Measurements from ENCODE around the gene CPED1.

CPED1 gene

DNA sequence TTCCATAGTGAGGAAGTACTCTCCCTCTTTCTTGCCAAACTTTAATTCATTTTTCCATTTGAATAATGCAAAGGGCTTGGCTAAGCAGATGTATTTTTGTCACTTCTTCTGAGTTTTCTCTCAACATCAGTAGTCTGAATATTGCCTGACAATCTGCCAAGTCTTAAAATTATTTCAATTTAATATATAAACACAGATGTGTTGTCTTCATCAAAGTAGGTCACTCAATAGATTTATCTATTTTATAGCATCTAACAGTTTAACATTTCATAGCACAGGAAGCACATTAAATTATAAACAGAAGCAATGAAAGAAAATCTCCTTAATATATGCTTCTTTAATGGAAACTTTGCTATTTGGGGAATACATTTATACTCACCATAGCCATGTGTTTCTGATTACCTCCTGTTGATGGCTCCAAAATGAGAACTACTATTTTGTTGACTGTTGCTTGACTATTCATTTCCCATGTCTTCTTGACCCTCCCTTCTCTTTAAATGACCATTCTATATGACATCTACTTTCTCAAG, 4.5 kb downstream of the CPED1 start:
- H3K27ac ChIP-seq = no peak overlapping the region
- no peak for TF ChIP-seq ZFX (IDR thresholded peaks at IDR 0.05)
- TF ChIP-seq, protein P1, sequence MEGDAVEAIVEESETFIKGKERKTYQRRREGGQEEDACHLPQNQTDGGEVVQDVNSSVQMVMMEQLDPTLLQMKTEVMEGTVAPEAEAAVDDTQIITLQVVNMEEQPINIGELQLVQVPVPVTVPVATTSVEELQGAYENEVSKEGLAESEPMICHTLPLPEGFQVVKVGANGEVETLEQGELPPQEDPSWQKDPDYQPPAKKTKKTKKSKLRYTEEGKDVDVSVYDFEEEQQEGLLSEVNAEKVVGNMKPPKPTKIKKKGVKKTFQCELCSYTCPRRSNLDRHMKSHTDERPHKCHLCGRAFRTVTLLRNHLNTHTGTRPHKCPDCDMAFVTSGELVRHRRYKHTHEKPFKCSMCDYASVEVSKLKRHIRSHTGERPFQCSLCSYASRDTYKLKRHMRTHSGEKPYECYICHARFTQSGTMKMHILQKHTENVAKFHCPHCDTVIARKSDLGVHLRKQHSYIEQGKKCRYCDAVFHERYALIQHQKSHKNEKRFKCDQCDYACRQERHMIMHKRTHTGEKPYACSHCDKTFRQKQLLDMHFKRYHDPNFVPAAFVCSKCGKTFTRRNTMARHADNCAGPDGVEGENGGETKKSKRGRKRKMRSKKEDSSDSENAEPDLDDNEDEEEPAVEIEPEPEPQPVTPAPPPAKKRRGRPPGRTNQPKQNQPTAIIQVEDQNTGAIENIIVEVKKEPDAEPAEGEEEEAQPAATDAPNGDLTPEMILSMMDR (conservative IDR thresholded peaks at IDR 0.05) = no peak

DNA sequence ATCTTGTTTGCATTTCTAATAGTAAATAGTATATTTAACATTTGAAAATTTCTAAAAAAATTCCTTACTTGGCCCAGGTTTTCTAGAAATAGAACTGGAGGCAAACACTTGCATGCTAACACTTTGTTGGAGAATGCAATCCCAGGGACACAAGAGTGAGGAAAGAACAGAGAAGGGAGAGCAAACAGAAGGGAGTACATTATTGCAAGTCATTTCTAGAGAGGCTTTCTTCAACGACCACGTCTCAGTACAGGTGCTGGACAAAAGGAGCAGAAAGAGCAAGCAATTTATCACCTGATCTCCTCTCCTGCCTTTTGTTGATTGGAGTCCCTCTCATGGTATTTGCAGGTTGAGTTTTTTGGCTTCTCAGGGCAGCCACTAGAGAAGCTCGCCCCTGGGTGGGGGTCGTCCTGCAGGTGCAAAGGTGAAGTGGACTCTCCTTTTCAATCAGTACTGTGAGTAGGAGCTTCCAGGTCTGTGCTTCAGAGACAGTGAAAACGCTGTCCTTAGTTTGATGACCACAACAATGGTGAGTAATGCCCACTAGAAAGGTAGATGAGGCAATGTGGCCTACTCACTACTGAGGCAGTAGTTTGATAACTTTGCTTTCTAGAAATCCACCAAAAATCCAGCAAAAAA, 5.2 kb downstream of the CPED1 start:
- H3K27ac ChIP-seq = no peak overlapping the region
- no peak for TF ChIP-seq ZFX (IDR thresholded peaks at IDR 0.05)
- TF ChIP-seq, protein P1 (conservative IDR thresholded peaks at IDR 0.05) = no peak

DNA sequence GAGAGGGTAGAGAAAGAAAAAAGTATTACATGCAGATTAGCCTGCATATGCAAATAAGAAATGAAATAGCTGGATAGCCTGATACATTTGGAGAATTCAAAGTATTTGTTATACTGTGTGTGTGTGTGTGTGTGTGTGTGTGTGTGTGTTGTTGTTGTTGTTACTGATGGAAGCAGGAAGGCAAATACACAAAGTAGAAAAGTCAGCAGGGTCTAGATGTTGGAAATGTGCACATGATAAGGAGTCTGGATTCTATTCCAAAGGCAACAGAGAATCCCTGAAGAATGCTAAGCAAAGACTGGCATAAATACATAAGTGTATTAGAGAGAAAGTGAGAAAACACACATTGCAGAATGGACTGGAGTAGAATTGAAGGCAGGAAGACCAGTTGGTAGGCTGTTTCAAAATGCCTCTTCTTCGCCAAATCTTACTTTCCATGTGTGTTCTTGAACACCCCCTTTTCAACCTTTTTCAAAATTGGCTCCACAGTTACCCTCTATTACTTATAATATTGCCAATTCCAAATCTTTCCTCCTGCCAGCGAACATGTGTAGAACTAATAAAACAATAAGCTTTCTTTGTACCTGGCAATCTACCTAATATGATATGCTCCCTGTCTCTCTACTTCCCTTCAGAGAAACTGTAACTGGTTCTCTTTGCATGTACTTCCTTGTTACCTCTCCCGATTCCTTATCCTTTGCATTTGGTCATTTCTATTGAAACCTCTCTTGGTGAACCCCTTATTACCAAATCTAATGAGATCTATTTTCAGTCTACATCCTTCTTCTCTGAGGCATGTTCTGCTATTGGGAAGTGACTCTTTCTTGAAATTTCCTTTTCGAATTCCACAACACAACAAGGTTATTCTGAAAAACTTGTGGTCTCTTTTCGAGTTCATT, 6.2 kb downstream of the CPED1 start:
- no peak overlapping the region for H3K27ac ChIP-seq
- TF ChIP-seq ZFX (IDR thresholded peaks at IDR 0.05) = no peak
- TF ChIP-seq, protein P1 (conservative IDR thresholded peaks at IDR 0.05) = no peak

DNA sequence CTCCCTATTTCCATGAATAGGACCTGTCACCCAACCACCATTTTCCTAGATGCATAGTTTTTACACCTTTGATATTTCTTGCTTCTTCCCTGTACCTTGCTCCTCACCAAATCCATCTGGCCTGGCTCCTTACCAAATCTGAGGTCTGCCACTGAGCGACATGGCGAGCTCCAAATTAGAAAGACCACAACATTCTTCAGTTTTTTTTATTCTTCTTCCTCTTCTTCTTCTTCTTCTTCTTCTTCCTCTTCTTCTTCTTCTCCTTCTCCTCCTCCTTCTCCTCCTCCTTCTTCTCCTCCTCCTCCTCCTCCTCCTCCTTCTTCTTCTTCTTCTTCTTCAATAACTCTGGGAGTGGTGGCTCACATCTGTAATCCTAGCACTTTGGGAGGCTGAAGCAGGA, 7.1 kb downstream of the CPED1 start:
- TF ChIP-seq ZFX (IDR thresholded peaks at IDR 0.05) = no peak
- TF ChIP-seq, protein P1 (conservative IDR thresholded peaks at IDR 0.05) = no peak
- no peak overlapping the region for H3K27ac ChIP-seq

DNA sequence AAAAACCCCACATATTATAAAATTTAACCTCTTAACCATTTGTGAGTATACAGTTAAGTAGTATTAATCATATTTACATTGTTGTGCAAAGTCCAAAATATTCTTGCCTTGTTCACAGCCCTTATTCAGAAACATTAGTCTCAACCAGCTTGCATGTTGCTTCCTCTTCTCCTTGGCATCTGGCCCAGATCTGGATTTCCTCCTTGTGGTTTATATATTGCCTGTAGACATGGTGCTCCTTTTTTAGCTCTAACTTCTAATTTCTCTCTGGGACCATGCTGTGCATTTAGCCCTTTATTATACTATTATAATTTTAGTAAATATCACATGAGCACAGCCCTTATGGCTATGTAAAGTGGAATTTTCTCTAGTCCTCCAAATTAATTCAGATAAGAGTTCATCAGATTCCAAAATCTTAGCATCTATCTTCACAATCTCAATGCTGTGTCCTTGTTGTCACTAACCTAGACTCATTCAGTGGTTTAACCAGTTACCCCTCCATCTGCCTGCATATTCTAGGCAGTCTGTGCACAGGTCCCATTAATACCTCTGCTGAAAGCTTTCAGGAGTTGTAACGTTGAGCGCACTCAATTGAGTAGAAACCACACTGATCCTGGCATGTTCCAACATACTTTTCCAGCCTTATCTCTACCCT, 7.9 kb downstream of the CPED1 start:
- no peak overlapping the region for H3K27ac ChIP-seq
- TF ChIP-seq, protein P1 (conservative IDR thresholded peaks at IDR 0.05) = no peak
- no peak for TF ChIP-seq ZFX (IDR thresholded peaks at IDR 0.05)

DNA sequence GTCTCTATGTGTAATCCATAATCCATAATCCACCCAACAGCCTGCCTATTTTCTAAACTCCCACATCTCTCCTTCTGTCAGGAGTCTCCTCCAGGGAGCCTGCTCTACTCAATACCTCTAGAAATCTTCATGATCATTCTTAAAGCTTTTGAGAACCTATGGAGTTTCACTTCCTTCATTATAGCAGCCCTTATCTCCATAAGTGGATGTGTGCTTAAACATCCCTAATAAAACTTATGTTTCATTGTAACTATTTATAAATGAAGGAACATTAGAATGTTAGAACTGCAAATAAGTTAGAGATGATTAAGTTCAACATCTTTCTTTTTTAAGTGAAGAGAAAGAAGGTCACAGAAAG, 8.5 kb downstream of the CPED1 start:
- H3K27ac ChIP-seq = no peak overlapping the region
- TF ChIP-seq, protein P1 (conservative IDR thresholded peaks at IDR 0.05) = no peak
- no peak for TF ChIP-seq ZFX (IDR thresholded peaks at IDR 0.05)

Data from C4-2B (cell line).